Mesodermal cell (in vitro differentiated cells): ENCODE results near the gene ARHGAP15.

Experiments
- H3K27ac ChIP-seq: 2 replicates; pipeline ENCODE4 v1.7.0; 2013; ENCODE audit warnings: mild to moderate bottlenecking, low read depth, low read length, moderate library complexity; ENCODE audit not compliant: severe bottlenecking
- H3K36me3 ChIP-seq: 2 replicates; pipeline ENCODE4 v1.7.1; 2013; ENCODE audit warnings: mild to moderate bottlenecking, low read length, moderate library complexity; ENCODE audit not compliant: control insufficient read depth, insufficient read depth
- H3K4me1 ChIP-seq: one replicate; pipeline ENCODE4 v1.7.1; 2013; ENCODE audit warnings: mild to moderate bottlenecking, low read length; ENCODE audit not compliant: insufficient read depth, control insufficient read depth, poor library complexity, severe bottlenecking
- H3K4me3 ChIP-seq: 2 replicates; pipeline ENCODE4 v1.7.0; 2013; ENCODE audit warnings: low read length, control low read depth, mild to moderate bottlenecking; ENCODE audit not compliant: insufficient read depth, poor library complexity, severe bottlenecking; ENCODE audit errors: extremely low read depth
- H3K9me3 ChIP-seq: 2 replicates; pipeline ENCODE4 v1.7.1; 2013; ENCODE audit warnings: mild to moderate bottlenecking, low read length, moderate library complexity; ENCODE audit not compliant: control insufficient read depth
- WGBS, 2 experiments: methylation state at CpG; one replicate each; pipeline ENCODE4 v1.1.5; 2013; ENCODE audit warnings: missing lambda C conversion rate in 2 of 2; ENCODE audit not compliant: insufficient coverage in 2 of 2; 5-methylcytosine and 5-hydroxymethylcytosine counted together

ARHGAP15 gene

DNA sequence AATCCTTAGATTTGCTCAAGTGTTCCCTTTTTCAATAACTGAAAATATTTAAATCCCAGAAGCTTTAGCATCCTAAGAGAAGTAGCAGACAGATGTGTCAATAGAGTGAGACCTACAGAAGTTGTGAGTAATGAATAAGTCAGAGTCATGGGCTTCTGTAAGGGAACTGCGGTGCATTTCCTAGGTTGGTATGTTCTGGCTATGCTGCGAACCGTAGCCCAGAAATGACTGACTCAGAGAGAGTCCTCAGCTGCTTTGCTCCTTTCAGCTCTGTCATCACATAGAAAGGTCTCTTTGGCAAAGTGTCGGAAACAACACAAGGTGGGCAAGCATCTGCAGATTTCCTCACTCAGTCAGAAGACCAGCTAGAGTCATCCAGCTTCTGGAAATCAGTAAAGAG, 297.1 kb downstream of the ARHGAP15 start:
- H3K36me3 ChIP-seq, result no peaks in the 10 kb centered on the region
- H3K9me3 ChIP-seq, result no peaks in the 10 kb centered on the region
- 92 to 95% methylated on average over 4 of the region's 4 CpGs for WGBS, 2 experiments
- H3K4me1 ChIP-seq, result no peaks in the 10 kb centered on the region
- H3K27ac ChIP-seq, result no peak overlapping the region
- no peak overlapping the region for H3K4me3 ChIP-seq

DNA sequence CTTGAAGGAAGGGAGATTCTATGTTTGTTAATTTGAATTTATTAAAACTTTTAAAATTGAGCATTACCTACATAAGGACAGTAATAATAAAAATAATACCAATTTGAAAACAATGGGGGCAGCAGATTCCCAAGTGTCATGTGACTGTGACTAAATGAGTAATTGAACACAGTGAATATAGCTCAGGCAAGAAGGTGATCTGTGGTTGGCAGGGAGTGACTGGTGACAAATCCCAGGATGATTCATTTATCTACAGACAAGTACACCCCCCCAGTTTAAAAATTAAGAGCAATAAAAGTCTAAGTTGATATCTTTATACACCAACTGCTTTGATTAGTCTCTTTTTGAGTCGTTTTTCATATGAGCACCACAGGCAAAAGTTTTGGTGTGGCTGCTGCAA, 299.5 kb downstream of the ARHGAP15 start:
- Histone ChIP-seq H3K27ac (no peak overlapping the region), H3K4me1 (no peaks in the 10 kb centered on the region), H3K36me3 (no peaks in the 10 kb centered on the region), H3K4me3 (no peak overlapping the region), H3K9me3 (no peaks in the 10 kb centered on the region)
- WGBS, 2 experiments, result 100% methylated on average over 1 of the region's 1 CpG; no CpG with 5 or more reads in 1 of the 2 experiments

DNA sequence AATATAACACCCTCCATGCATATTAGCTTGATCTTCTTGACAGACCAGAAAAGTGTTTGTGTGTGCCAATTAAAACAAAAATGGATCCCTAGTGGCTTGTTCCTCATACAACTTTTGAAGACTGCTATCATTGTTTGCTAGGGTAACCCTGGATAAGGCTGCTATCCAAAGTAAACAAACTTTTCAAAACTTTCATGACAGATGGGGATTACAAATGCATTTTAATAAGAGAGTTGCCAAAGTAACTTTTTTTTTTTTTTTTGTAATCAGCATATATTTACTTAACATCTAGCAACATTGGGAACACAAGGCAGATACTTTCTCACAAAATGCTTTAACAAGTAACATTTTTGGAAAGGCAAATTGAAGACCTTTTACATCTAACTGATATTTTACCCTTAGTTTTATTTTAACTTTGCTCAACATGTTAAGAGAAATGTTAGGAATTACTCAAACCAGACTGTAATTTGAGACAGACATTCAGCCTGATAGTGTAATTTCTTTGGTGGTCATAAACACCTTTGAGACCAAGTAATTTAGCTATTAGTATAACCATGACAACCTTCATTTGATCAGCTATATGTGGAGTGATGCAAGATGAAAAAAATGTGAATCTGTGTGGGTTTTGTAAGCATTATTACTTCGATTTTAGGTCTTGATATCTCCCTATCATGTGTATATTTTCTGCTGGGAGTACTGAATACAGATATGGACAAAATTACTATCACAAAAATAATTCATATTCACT, 300.9 kb downstream of the ARHGAP15 start:
- Histone ChIP-seq H3K9me3 (no peaks in the 10 kb centered on the region), H3K27ac (no peak overlapping the region), H3K4me1 (no peaks in the 10 kb centered on the region), H3K4me3 (no peak overlapping the region), H3K36me3 (no peaks in the 10 kb centered on the region)
- WGBS, 2 experiments, result no CpG with 5 or more reads among the region's 1 CpG

DNA sequence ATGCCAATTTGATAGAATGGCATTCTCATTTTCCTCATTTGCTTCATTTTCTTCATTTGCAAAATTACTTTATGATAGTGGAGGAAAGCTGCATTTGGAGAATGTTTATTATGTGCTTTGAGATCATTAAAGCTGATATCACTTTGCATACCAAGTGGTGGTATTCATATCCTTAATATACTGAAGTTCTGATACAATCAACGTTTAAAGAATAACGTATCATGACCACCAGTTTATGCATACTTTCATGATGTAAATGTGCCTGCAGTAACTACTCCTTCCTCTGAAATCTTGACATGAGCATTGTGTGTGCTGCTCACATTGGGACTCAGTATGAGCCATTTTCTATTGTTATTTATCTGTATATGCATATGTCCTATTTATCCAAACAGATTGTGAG, 302.1 kb downstream of the ARHGAP15 start:
- Histone ChIP-seq H3K9me3 (no peaks in the 10 kb centered on the region), H3K4me1 (no peaks in the 10 kb centered on the region), H3K27ac (no peak overlapping the region), H3K4me3 (no peak overlapping the region), H3K36me3 (no peaks in the 10 kb centered on the region)
- WGBS, 2 experiments, result 100% methylated on average over 2 of the region's 2 CpGs; no CpG with 5 or more reads in 1 of the 2 experiments

DNA sequence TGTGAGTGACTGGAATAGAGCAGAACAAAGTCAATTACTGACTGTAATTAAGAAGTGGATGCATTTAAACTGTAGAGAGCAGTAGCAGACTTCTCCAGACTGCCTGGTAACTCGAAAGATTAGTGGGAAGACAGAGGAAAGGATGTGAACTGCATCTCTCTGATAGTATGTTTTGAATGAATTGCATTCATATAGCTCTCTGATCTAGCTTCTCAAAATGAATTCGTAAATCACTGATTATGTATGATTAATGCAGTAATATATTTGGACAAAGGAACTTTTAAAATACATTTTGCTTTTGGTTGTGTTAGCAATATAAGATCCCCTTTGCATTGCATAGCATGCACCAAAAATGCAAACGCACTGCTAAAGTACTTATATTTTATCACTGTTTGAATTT, 304.0 kb downstream of the ARHGAP15 start:
- 63 to 83% methylated on average over 1 of the region's 3 CpGs for WGBS, 2 experiments
- Histone ChIP-seq H3K36me3 (no peaks in the 10 kb centered on the region), H3K4me3 (no peak overlapping the region), H3K4me1 (no peaks in the 10 kb centered on the region), H3K9me3 (no peaks in the 10 kb centered on the region), H3K27ac (no peak overlapping the region)

DNA sequence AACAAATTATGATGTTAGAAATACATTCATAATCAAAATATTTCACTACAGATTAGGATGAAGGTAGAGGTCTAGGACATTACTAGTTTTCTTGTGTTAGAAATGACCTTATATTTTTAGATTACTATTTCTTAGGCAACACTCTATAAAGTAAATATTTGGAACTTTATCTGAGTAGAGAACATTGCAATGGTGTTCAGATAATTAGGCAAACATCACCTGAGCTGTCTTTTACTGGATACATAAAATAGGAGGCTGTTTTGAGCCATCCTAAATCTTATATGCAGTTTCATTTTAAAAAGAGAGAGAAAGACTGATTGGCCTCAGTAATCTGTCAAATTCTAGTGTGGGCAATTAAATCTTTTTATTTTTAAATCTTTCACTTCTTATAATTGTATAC, 304.6 kb downstream of the ARHGAP15 start:
- no peaks in the 10 kb centered on the region for H3K9me3 ChIP-seq
- H3K27ac ChIP-seq, result no peak overlapping the region
- H3K4me3 ChIP-seq, result no peak overlapping the region

DNA sequence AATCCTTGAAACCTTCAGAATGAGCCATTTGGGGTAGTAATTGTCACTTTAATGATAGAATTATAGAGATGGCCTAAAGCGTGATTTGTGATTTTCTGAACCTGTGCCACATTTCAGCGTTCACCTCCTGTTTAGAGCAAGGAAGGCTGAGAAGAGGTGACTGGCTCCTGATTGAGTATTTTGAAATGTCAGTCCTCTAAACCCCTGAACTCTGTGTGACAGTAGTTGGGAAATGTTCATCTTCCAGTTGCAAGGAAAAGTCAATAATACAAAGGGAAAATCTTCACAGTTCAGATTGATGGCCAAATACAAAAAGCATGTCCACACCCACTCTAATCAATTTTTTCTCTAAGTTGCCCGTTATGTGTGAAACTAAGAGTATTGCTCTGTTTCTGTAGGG, 305.2 kb downstream of the ARHGAP15 start:
- Histone ChIP-seq H3K27ac (no peak overlapping the region), H3K9me3 (no peaks in the 10 kb centered on the region), H3K4me3 (no peak overlapping the region), H3K4me1 (no peaks in the 10 kb centered on the region), H3K36me3 (no peaks in the 10 kb centered on the region)
- 81 to 95% methylated on average over 3 of the region's 3 CpGs for WGBS, 2 experiments

More for the DNA sequence above, 304.6 kb downstream of the ARHGAP15 start:
- Histone ChIP-seq H3K36me3 (no peaks in the 10 kb centered on the region), H3K4me1 (no peaks in the 10 kb centered on the region)

DNA sequence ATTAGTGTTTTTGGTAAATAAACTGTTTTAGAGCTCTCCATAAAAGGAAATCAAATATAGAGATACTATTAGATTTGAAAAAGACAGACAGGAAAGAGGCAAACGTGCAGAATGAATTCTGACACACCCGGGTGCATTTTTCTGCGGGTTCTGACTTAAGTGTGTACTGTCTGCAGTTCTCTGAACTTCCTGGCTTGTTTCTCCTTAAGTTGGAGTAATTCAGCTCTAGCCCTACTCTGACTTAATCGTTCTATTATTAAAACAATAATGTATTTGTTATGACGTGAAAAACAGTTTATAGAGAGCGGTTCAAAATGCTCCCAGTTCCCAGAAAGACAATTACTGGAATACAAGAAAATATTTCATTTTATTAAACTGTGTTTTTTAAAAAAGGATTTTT, 305.9 kb downstream of the ARHGAP15 start:
- Histone ChIP-seq H3K27ac (no peak overlapping the region), H3K36me3 (no peaks in the 10 kb centered on the region), H3K9me3 (no peaks in the 10 kb centered on the region), H3K4me1 (no peaks in the 10 kb centered on the region), H3K4me3 (no peak overlapping the region)
- WGBS, 2 experiments, result 91 to 92% methylated on average over 3 of the region's 6 CpGs

DNA sequence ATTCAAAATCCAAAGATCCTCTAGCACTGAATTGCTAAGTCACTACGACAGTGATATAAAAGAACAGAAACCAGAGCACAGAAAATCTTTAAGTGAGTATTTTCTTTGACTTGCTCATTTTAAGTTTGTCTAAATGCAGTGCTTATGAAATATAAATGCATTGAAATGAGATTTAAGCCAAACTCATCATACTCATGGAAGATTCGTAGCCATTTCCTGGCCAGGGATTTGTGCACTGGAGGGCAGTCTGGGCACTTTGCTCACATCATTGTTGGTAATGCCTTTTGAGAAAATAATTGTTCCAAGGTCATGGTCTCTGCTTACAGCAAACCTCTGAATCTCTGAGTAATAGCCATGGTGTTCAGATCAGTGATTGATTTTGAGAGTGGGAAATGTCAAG, 307.7 kb downstream of the ARHGAP15 start:
- no peak overlapping the region for H3K27ac ChIP-seq
- WGBS, 2 experiments, result 100% methylated on average over 1 of the region's 2 CpGs; no CpG with 5 or more reads in 1 of the 2 experiments
- no peak overlapping the region for H3K4me3 ChIP-seq
- no peaks in the 10 kb centered on the region for H3K9me3 ChIP-seq
- H3K4me1 ChIP-seq, result no peaks in the 10 kb centered on the region
- no peaks in the 10 kb centered on the region for H3K36me3 ChIP-seq

DNA sequence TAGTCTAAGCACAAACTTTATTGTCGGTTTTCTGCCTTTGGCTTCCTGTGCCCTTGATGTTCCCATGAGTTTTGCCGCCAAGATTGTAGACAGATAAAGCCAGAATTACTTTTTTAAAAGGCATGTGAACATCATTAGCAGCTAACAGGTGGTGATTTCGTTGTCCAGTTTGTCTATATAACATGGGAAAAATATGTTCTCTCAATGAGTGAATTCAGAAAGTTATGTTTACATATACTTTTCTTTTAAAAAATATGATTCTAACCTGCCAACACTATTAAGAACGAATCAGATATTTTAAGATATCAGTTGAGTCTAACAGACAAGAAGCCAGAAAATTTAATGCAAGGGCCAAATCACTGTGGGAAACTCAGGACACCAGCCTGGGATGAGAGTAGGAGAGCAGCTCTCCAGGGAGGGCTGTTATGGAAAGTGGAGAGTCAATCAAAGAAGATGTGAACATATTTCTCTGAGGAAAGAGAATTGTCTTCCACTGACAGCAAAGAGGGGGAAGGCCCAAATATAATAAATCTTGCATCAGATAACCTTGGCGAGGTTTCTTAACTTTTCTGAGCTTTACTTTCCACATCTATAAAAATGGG, 311.3 kb downstream of the ARHGAP15 start:
- Histone ChIP-seq H3K27ac (no peak overlapping the region), H3K36me3 (no peaks in the 10 kb centered on the region), H3K4me1 (no peaks in the 10 kb centered on the region), H3K9me3 (no peaks in the 10 kb centered on the region), H3K4me3 (no peak overlapping the region)
- WGBS, 2 experiments, result 83 to 100% methylated on average over 1 to 3 of the region's 5 CpGs

DNA sequence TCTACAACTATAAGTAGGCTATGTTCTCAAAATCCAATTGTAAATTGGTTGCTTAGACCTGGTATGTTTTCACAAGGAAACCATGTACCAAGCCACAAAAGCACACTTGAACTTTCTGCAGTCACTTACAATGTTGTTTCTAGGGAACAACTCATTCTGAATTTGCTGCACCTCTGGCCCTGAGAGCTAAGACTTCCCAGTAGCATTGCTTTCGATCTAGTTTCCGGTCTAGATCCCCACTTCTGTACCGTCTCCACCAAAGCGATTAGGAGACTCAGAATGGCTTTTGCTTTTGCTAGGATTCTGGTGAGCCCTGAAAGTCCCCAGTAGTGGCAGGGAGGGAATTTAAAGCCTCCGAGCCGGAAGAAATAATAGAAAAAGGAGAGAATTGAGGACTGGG, 313.0 kb downstream of the ARHGAP15 start:
- Histone ChIP-seq H3K4me3 (no peak overlapping the region), H3K9me3 (no peaks in the 10 kb centered on the region), H3K27ac (no peak overlapping the region), H3K4me1 (no peaks in the 10 kb centered on the region), H3K36me3 (no peaks in the 10 kb centered on the region)
- WGBS, 2 experiments, result 87 to 90% methylated on average over 6 of the region's 6 CpGs
